Epithelial cell of esophagus (primary cell): ENCODE results near the gene MYBPC3.

Experiments used
- DNase-seq: peaks from one replicate; pipeline ENCODE4 v3.0.0; 2010; ENCODE audit warnings: low read depth
- H3K4me3 ChIP-seq: 2 replicates; pipeline ENCODE4 v1.5.1; 2011; ENCODE audit warnings: mild to moderate bottlenecking, low read length, control low read depth
- TF ChIP-seq, protein P1 (sequence below): IDR thresholded peaks from 2 replicates; pipeline ENCODE4 v1.5.1; 2011; ENCODE audit warnings: low read depth, mild to moderate bottlenecking, low read length, control low read depth, inconsistent platforms; ENCODE audit not compliant: insufficient read depth; ENCODE audit errors: missing control alignments

Gene MYBPC3

GRCh38 chr11:47395223-47396048, 42.9 kb upstream of the MYBPC3 start:
- no peak for DNase-seq
- TF ChIP-seq, protein P1, sequence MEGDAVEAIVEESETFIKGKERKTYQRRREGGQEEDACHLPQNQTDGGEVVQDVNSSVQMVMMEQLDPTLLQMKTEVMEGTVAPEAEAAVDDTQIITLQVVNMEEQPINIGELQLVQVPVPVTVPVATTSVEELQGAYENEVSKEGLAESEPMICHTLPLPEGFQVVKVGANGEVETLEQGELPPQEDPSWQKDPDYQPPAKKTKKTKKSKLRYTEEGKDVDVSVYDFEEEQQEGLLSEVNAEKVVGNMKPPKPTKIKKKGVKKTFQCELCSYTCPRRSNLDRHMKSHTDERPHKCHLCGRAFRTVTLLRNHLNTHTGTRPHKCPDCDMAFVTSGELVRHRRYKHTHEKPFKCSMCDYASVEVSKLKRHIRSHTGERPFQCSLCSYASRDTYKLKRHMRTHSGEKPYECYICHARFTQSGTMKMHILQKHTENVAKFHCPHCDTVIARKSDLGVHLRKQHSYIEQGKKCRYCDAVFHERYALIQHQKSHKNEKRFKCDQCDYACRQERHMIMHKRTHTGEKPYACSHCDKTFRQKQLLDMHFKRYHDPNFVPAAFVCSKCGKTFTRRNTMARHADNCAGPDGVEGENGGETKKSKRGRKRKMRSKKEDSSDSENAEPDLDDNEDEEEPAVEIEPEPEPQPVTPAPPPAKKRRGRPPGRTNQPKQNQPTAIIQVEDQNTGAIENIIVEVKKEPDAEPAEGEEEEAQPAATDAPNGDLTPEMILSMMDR: no peak
- no peak overlapping the region for H3K4me3 ChIP-seq

GRCh38 chr11:47394322-47395222, 42.1 kb upstream of the MYBPC3 start:
- H3K4me3 ChIP-seq: no peak overlapping the region
- no peak for DNase-seq
- TF ChIP-seq, protein P1: no peak

- DNase-seq: no peak
- TF ChIP-seq, protein P1: no peak
Observed at GRCh38 chr11:47394050-47394321, 41.5 kb upstream of the MYBPC3 start.

DNA sequence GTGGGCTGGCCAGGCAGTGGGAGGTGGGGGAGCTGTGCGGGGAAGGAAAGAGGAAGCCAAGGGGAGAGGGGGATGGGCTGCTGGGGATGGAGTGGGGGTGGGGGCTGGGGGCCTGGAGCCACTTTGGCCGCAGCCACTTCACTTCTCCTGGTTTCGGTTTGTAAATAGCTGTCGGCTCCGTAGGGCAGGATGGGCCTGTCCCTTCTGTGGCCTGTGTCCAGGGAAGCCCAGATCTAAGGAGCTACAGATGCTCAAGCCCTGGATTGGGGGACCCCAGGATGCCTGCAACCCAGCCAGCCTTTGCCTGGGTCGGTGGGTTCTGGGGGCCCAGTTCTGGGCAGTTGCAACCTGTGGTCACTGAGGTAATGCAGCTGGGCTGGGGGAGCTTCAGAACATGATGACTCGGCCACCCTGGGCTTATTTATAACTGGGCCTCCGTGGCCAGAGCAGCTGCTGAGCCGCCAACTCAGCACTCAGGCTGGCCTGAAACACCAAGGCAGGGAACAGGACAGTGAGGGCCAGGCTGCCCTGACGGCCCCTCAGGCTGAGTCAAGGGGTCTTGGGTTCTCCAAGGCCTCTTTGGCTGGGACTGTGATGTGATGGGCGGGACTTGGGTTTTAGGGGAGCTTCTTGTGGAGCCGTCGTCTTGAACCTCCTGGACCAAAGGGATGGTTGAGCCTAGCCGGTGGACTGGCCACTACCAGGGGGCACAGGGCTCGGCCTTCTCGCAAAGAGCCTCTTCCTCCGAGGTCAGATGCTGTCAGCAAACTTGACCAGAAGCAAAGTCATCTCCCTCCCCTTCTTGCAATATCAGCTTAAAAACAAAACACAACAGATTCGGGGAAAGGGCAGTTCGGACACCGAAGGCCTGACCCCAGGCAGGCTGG, 40.9 kb upstream of the MYBPC3 start:
- TF ChIP-seq, protein P1: no peak
- DNase-seq: no peak
- H3K4me3 ChIP-seq: no peak overlapping the region

More at GRCh38 chr11:47394050-47394321, 41.5 kb upstream of the MYBPC3 start:
- no peak overlapping the region for H3K4me3 ChIP-seq

DNA sequence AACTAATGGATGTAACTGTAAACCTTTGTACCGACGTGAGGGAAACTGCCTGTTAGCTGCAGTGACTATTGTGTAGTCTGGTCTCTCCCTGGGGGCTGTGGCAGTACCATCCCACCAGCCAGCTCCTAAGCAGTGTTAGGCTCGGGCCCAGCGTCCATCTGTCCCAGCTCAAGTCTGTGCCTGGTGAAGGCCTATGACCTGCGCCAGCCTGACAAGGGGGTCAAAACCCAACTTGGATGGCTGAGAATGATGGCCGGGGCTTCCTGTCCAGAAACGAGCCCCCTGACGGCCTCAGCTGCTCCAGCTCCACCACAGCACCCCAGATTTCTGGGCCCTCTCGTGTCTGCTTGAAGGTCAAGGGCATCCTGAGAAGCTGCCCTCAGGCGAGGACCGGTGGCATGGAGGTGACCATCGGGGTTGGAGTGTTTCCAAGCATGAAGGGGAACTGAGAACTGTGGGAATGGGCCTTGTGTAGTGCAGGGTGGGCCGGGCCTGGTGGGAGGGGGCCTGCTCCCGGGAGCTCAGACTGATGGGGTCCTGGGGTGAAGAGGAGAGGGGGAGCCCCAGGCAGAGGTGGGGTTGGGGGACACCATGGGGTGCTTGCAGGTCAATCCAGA, 40.2 kb upstream of the MYBPC3 start:
- no peak for DNase-seq
- H3K4me3 ChIP-seq: no peak overlapping the region

More for the DNA sequence above, 40.2 kb upstream of the MYBPC3 start:
- TF ChIP-seq, protein P1: no peak
